SIG-M5 (cell line): ENCODE data around the gene CLIP4.

Experiments
- DNase-seq: peaks from one replicate; lab custom pipeline; 2025; lab: John Stamatoyannopoulos, UW

CLIP4 gene

GRCh38 chr2:29139152-29139551 lies 23.9 kb downstream of the CLIP4 start:
- DNase-seq: no peak

- DNase-seq: no peak
These were observed 24.5 kb downstream of the CLIP4 start for GRCh38 chr2:29139731-29140130.

GRCh38 chr2:29143657-29144056 lies 28.4 kb downstream of the CLIP4 start:
- no peak for DNase-seq

GRCh38 chr2:29146197-29146596 lies 31.0 kb downstream of the CLIP4 start:
- DNase-seq: no peak

GRCh38 chr2:29147963-29148362 lies 32.7 kb downstream of the CLIP4 start:
- no peak for DNase-seq

- no peak for DNase-seq
These were observed 39.4 kb downstream of the CLIP4 start for GRCh38 chr2:29154610-29155009.

- no peak for DNase-seq
These were observed 40.4 kb downstream of the CLIP4 start for GRCh38 chr2:29155578-29155977.

GRCh38 chr2:29157131-29157530 lies 41.9 kb downstream of the CLIP4 start:
- no peak for DNase-seq

GRCh38 chr2:29159125-29159524 lies 43.9 kb downstream of the CLIP4 start:
- DNase-seq: no peak

- no peak for DNase-seq
These were observed 45.0 kb downstream of the CLIP4 start for GRCh38 chr2:29160184-29160583.

GRCh38 chr2:29162204-29162928 lies 47.2 kb downstream of the CLIP4 start:
- DNase-seq: no peak

GRCh38 chr2:29164091-29164846 lies 49.1 kb downstream of the CLIP4 start:
- DNase-seq: no peak

- DNase-seq: no peak
These were observed 50.4 kb downstream of the CLIP4 start for GRCh38 chr2:29165362-29166241.

- no peak for DNase-seq
These were observed 51.2 kb downstream of the CLIP4 start for GRCh38 chr2:29166242-29167039.

- no peak for DNase-seq
These were observed 59.7 kb downstream of the CLIP4 start for GRCh38 chr2:29174937-29175336.

- no peak for DNase-seq
These were observed 60.1 kb downstream of the CLIP4 start for GRCh38 chr2:29175338-29175737.

GRCh38 chr2:29182334-29182733 lies 67.1 kb downstream of the CLIP4 start:
- DNase-seq: no peak

GRCh38 chr2:29182920-29183319 lies 67.7 kb downstream of the CLIP4 start:
- no peak for DNase-seq

GRCh38 chr2:29184531-29184930 lies 69.3 kb downstream of the CLIP4 start:
- no peak for DNase-seq

- no peak for DNase-seq
These were observed 71.6 kb downstream of the CLIP4 start for GRCh38 chr2:29186817-29187216.

GRCh38 chr2:29187926-29188325 lies 72.7 kb downstream of the CLIP4 start:
- no peak for DNase-seq

GRCh38 chr2:29189052-29189451 lies 73.8 kb downstream of the CLIP4 start:
- no peak for DNase-seq
